GM12801 (cell line): ENCODE measurements around the gene GSE1.

Experiments used
- CTCF ChIP-seq: IDR thresholded peaks from one replicate; pipeline ENCODE4 v1.5.1; 2011; ENCODE audit warnings: control low read depth; ENCODE audit not compliant: insufficient read length; ENCODE audit errors: extremely low read depth

Gene GSE1

GRCh38 chr16:85567101-85567866 lies 45.8 kb upstream of the GSE1 start:
- no peak for TF ChIP-seq CTCF

GRCh38 chr16:85567935-85568334 lies 45.2 kb upstream of the GSE1 start:
- TF ChIP-seq CTCF: no peak

GRCh38 chr16:85568519-85568918 lies 44.6 kb upstream of the GSE1 start:
- no peak for TF ChIP-seq CTCF

- no peak for TF ChIP-seq CTCF
Observed at GRCh38 chr16:85569039-85569614, 44.0 kb upstream of the GSE1 start.

GRCh38 chr16:85569615-85570212 lies 43.4 kb upstream of the GSE1 start:
- TF ChIP-seq CTCF: no peak

- no peak for TF ChIP-seq CTCF
Observed at GRCh38 chr16:85570213-85570734, 42.8 kb upstream of the GSE1 start.

GRCh38 chr16:85570735-85571562 lies 42.2 kb upstream of the GSE1 start:
- TF ChIP-seq CTCF: no peak
